Activated CD4-positive, alpha-beta T cell treated with anti-CD3 and anti-CD28 coated beads, Interleukin-2, amount 10 ng/mL, durations not matched to agents 24 days and 14 days (primary cell): ENCODE data around the gene SCN9A. TPM values are rescaled to one million over a fixed set of nuclear protein-coding genes. Genes with fewer than 3 reads are reported as not detected.
"Not testable (repeated sequence)": the region's sequence is repeated elsewhere in the genome, so short reads cannot be mapped to it uniquely, and the experiment has no call there.

ENCODE experiments used
- DNase-seq: peaks from one replicate; pipeline ENCODE4 v3.0.0; 2022
- H3K27ac Mint-ChIP-seq: one replicate; pipeline ENCODE4 v1.8.0; 2022; ENCODE audit warnings: mild to moderate bottlenecking, mixed read lengths
- H3K27me3 Mint-ChIP-seq: one replicate; pipeline ENCODE4 v1.8.0; 2022; ENCODE audit warnings: mixed read lengths
- H3K36me3 Mint-ChIP-seq: one replicate; pipeline ENCODE4 v1.8.0; 2022; ENCODE audit warnings: low read depth, mild to moderate bottlenecking, mixed read lengths
- H3K4me1 Mint-ChIP-seq: one replicate; pipeline ENCODE4 v1.8.0; 2021; ENCODE audit warnings: mixed read lengths
- H3K4me3 Mint-ChIP-seq: one replicate; pipeline ENCODE4 v1.8.0; 2022; ENCODE audit warnings: mild to moderate bottlenecking, moderate library complexity, mixed read lengths
- H3K9me3 Mint-ChIP-seq: one replicate; pipeline ENCODE4 v1.8.0; 2021; ENCODE audit warnings: mixed read lengths
- intact Hi-C: fragments of 100-400 bp; cut with micrococcal nuclease; formaldehyde crosslinking; loops from one replicate; pipeline ENCODE4 v1.15.1; 2023
- total RNA-seq: library from RNA; stranded (reverse); gene quantifications from 2 replicates; pipeline ENCODE4 v1.2.3, GENCODE V29; 2022

SCN9A gene
- total RNA-seq, 1 donor from 2014 or later = not detected

- no peak overlapping the region for H3K27ac Mint-ChIP-seq
- no peaks in the 10 kb centered on the region for H3K27me3 Mint-ChIP-seq
- no peaks in the 10 kb centered on the region for H3K9me3 Mint-ChIP-seq
- intact Hi-C loops = no loop called here
- H3K4me1 Mint-ChIP-seq = no peaks in the 10 kb centered on the region
- no peak for DNase-seq
- no peaks in the 10 kb centered on the region for H3K36me3 Mint-ChIP-seq
- H3K4me3 Mint-ChIP-seq = no peak overlapping the region
These were observed 11.1 kb downstream of the SCN9A start for GRCh38 chr2:166364476-166365161.

GRCh38 chr2:166361351-166362153, 14.2 kb downstream of the SCN9A start:
- intact Hi-C loops = no loop called here
- H3K4me1 Mint-ChIP-seq = no peaks in the 10 kb centered on the region
- no peak overlapping the region for H3K27ac Mint-ChIP-seq
- H3K9me3 Mint-ChIP-seq = no peaks in the 10 kb centered on the region
- no peak for DNase-seq
- no peaks in the 10 kb centered on the region for H3K36me3 Mint-ChIP-seq
- no peaks in the 10 kb centered on the region for H3K27me3 Mint-ChIP-seq
- no peak overlapping the region for H3K4me3 Mint-ChIP-seq

GRCh38 chr2:166360906-166361305, 14.8 kb downstream of the SCN9A start:
- H3K4me1 Mint-ChIP-seq = no peaks in the 10 kb centered on the region
- intact Hi-C loops = no loop called here
- H3K36me3 Mint-ChIP-seq = no peaks in the 10 kb centered on the region
- H3K27me3 Mint-ChIP-seq = no peaks in the 10 kb centered on the region
- H3K27ac Mint-ChIP-seq = no peak overlapping the region
- no peaks in the 10 kb centered on the region for H3K9me3 Mint-ChIP-seq
- DNase-seq = no peak
- no peak overlapping the region for H3K4me3 Mint-ChIP-seq

DNA sequence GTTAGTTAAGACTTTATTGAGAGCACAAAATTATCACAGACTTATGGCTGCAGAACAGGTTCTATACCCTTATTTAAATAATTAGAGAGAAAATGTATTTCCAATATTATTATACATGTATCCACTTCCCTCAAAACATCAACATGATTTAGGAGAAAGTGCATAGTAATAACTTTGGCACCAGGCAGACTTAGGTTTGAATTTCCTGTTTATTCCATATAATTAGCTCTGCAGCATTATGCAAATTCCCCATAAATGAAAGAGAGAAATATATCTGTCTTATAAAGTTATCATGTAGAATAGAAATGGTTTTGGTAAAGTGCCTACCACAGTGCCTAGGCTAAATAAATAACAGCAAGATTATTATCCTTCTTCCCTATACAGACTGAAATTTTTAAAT, 15.3 kb downstream of the SCN9A start:
- Mint-ChIP-seq H3K4me1 (no peaks in the 10 kb centered on the region), H3K36me3 (no peaks in the 10 kb centered on the region)
- intact Hi-C loops = no loop called here

DNA sequence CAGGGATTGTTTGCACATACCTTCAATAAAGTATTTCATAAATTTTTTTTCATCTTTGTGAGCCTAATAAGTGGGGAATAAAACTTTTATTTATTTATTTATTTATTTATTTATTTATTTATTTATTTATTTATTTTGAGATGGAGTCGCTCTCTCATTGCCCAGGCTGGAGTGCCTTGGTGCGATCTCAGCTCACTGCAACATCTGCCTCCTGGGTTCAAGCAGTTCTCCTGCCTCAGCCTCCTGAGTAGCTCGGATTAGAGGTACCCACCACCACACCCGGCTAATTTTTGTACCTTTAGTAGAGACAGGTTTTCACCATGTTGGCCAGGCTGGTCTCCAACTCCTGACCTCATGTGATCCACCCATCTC, 17.8 kb downstream of the SCN9A start:
- H3K36me3 Mint-ChIP-seq, intact Hi-C loops, H3K4me3 Mint-ChIP-seq, H3K4me1 Mint-ChIP-seq, H3K27ac Mint-ChIP-seq, H3K9me3 Mint-ChIP-seq, H3K27me3 Mint-ChIP-seq, DNase-seq: not testable (repeated sequence)

More for the DNA sequence above, 15.3 kb downstream of the SCN9A start:
- Mint-ChIP-seq H3K27me3 (no peaks in the 10 kb centered on the region), H3K27ac (no peak overlapping the region), H3K9me3 (no peaks in the 10 kb centered on the region), H3K4me3 (no peak overlapping the region)
- DNase-seq = no peak

DNA sequence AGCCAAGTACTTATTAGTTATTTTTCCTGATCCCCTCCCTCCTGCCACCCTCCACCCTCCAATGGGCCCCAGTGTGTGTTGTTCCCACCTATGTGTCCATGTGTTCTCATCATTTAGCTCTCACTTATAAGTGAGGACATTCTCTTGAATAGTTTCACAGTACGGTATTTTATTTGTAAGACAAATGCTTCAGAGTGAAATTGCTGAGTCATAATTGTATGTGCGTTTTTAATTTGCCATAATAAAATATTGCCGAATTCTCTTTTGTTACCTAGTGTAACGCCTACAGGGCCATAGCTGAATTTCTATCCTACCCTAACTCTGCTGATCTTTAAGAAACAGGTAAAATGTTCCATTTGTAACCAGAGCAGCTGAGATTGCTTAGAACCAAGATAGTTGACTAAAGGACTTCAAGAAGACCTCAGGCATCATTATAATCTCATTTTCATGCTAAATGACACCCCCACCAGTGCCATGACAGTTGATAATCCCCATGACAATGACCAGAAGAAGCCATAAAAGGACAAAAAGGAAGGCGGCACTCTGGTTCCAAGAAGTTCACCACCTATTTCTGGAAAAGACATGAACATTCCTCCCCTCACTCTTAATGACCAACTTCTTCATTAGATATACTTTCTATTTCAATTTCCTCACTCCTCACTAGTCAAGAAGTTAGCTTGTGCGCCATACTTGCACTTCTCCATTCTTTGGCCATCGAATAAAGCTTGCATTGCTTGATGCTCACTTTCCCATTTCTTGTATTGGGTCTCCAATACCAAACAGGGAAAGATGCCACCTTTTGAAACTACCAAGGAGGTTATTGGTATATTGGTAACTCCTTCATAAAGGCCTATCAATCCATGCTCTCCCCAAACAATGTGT, 18.4 kb downstream of the SCN9A start:
- Mint-ChIP-seq H3K27me3 (no peaks in the 10 kb centered on the region), H3K4me1 (no peaks in the 10 kb centered on the region), H3K9me3 (no peaks in the 10 kb centered on the region), H3K4me3 (no peak overlapping the region), H3K27ac (no peak overlapping the region), H3K36me3 (no peaks in the 10 kb centered on the region)
- intact Hi-C loops = no loop called here
- DNase-seq = no peak

GRCh38 chr2:166351319-166351718, 24.4 kb downstream of the SCN9A start:
- Mint-ChIP-seq H3K36me3 (no peaks in the 10 kb centered on the region), H3K27me3 (no peaks in the 10 kb centered on the region), H3K4me3 (no peak overlapping the region), H3K4me1 (no peaks in the 10 kb centered on the region), H3K9me3 (no peaks in the 10 kb centered on the region), H3K27ac (no peak overlapping the region)
- intact Hi-C loops = no loop called here
- no peak for DNase-seq

GRCh38 chr2:166350525-166350924, 25.2 kb downstream of the SCN9A start:
- no peak overlapping the region for H3K27ac Mint-ChIP-seq
- H3K36me3 Mint-ChIP-seq = no peaks in the 10 kb centered on the region
- no peaks in the 10 kb centered on the region for H3K27me3 Mint-ChIP-seq
- DNase-seq = no peak
- no peaks in the 10 kb centered on the region for H3K9me3 Mint-ChIP-seq
- H3K4me3 Mint-ChIP-seq = no peak overlapping the region
- intact Hi-C loops = no loop called here
- H3K4me1 Mint-ChIP-seq = no peaks in the 10 kb centered on the region

DNA sequence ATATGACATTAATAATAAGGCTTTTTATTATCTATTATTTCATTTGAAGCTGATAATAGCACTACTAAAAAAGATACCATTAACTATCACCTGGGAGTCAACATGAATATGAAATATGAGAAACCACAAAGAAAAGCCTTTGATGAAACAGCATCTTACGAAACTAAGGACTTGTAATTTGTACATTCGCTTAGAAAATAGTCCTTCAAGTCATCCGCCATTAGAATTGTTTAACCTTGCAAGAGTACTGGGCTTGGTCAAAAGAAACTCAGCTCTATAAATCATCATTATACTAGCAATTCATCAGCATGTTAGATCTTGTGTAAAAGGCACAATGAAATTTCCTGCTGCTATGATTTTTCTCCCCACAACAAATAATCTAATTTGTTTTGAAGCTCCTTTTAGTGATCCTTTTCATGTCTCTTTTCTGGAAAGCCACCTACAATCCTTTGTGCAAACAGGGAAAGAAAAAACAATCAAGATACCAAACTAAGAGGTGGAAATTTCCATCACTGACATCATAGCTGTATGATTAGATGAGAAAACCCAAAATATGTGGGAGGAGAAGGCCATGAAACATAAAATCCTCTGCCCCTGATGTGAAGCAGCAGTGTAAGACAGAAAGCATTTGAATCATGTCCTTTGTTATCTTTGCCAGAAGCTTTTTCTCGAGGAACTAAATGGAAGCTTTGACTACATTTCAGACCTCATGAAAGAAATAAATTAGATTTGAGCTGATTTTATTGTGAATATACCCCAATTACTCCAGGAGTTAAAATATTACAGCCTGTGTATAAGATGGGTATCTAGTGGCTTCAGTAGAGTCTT, 31.2 kb downstream of the SCN9A start:
- H3K27ac Mint-ChIP-seq = no peak overlapping the region
- no peaks in the 10 kb centered on the region for H3K27me3 Mint-ChIP-seq
- H3K4me3 Mint-ChIP-seq = no peak overlapping the region
- H3K9me3 Mint-ChIP-seq = no peaks in the 10 kb centered on the region
- intact Hi-C loops = no loop called here
- DNase-seq = no peak
- H3K36me3 Mint-ChIP-seq = no peaks in the 10 kb centered on the region
- peaks cover 3% of the 10 kb centered on the region for H3K4me1 Mint-ChIP-seq

GRCh38 chr2:166343467-166343866, 32.3 kb downstream of the SCN9A start:
- intact Hi-C loops = no loop called here
- H3K27ac Mint-ChIP-seq = no peak overlapping the region
- H3K27me3 Mint-ChIP-seq = no peaks in the 10 kb centered on the region
- no peak for DNase-seq
- H3K36me3 Mint-ChIP-seq = no peaks in the 10 kb centered on the region
- peaks cover 3% of the 10 kb centered on the region for H3K4me1 Mint-ChIP-seq
- H3K4me3 Mint-ChIP-seq = no peak overlapping the region
- no peaks in the 10 kb centered on the region for H3K9me3 Mint-ChIP-seq

GRCh38 chr2:166341426-166341825, 34.3 kb downstream of the SCN9A start:
- no peaks in the 10 kb centered on the region for H3K9me3 Mint-ChIP-seq
- H3K4me1 Mint-ChIP-seq = peaks cover 3% of the 10 kb centered on the region
- intact Hi-C loops = no loop called here
- H3K27me3 Mint-ChIP-seq = no peaks in the 10 kb centered on the region
- no peak for DNase-seq
- no peaks in the 10 kb centered on the region for H3K36me3 Mint-ChIP-seq
- H3K4me3 Mint-ChIP-seq = no peak overlapping the region
- no peak overlapping the region for H3K27ac Mint-ChIP-seq

- H3K4me3 Mint-ChIP-seq = no peak overlapping the region
- H3K9me3 Mint-ChIP-seq = no peaks in the 10 kb centered on the region
- H3K4me1 Mint-ChIP-seq = no peaks in the 10 kb centered on the region
- DNase-seq = no peak
- no peak overlapping the region for H3K27ac Mint-ChIP-seq
- H3K27me3 Mint-ChIP-seq = no peaks in the 10 kb centered on the region
- intact Hi-C loops = no loop called here
- no peaks in the 10 kb centered on the region for H3K36me3 Mint-ChIP-seq
These were observed 36.9 kb downstream of the SCN9A start for GRCh38 chr2:166338831-166339339.

- H3K27ac Mint-ChIP-seq = no peak overlapping the region
- no peaks in the 10 kb centered on the region for H3K36me3 Mint-ChIP-seq
- DNase-seq = no peak
- no peaks in the 10 kb centered on the region for H3K4me1 Mint-ChIP-seq
- intact Hi-C loops = no loop called here
- no peak overlapping the region for H3K4me3 Mint-ChIP-seq
- H3K27me3 Mint-ChIP-seq = no peaks in the 10 kb centered on the region
- H3K9me3 Mint-ChIP-seq = no peaks in the 10 kb centered on the region
These were observed 37.8 kb downstream of the SCN9A start for GRCh38 chr2:166337932-166338331.
